Measurements from ENCODE around the gene JAK2.

The JAK2 gene

GRCh38 chr9:4969130-4969529, 15.9 kb upstream of the JAK2 start:
- TF ChIP-seq ZBTB7A (IDR thresholded peaks at IDR 0.05; ENCODE audit: low read depth) (no peak), TEAD4 (IDR thresholded peaks at IDR 0.05) (no peak), CREB1 (IDR thresholded peaks at IDR 0.05; ENCODE audit: low read depth) (no peak), YY1 (IDR thresholded peaks at IDR 0.05; ENCODE audit: low read depth) (no peak), MAX (IDR thresholded peaks at IDR 0.05) (no peak), FOXM1 (IDR thresholded peaks at IDR 0.05; ENCODE audit: borderline replicate concordance, low read depth) (no peak), TCF12 (IDR thresholded peaks at IDR 0.05; ENCODE audit: low read depth) (no peak), EP300 (IDR thresholded peaks at IDR 0.05; ENCODE audit: borderline replicate concordance) (no peak), REST (IDR thresholded peaks at IDR 0.05; ENCODE audit: low read depth) (no peak), RAD21 (IDR thresholded peaks at IDR 0.05; ENCODE audit: low read depth) (no peak), TAF1 (IDR thresholded peaks at IDR 0.05; ENCODE audit: low read depth) (no peak), NFIC (IDR thresholded peaks at IDR 0.05) (no peak), EGR1 (IDR thresholded peaks at IDR 0.05) (no peak), CEBPB (IDR thresholded peaks at IDR 0.05) (no peak)
- TF ChIP-seq, protein P1, sequence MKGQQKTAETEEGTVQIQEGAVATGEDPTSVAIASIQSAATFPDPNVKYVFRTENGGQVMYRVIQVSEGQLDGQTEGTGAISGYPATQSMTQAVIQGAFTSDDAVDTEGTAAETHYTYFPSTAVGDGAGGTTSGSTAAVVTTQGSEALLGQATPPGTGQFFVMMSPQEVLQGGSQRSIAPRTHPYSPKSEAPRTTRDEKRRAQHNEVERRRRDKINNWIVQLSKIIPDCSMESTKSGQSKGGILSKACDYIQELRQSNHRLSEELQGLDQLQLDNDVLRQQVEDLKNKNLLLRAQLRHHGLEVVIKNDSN (IDR thresholded peaks at IDR 0.05) = no peak

GRCh38 chr9:4970970-4971641, 14.0 kb upstream of the JAK2 start:
- TF ChIP-seq TAF1 (IDR thresholded peaks at IDR 0.05; ENCODE audit: low read depth) (no peak), EGR1 (IDR thresholded peaks at IDR 0.05) (no peak), CREB1 (IDR thresholded peaks at IDR 0.05; ENCODE audit: low read depth) (no peak), YY1 (IDR thresholded peaks at IDR 0.05; ENCODE audit: low read depth) (no peak)

DNA sequence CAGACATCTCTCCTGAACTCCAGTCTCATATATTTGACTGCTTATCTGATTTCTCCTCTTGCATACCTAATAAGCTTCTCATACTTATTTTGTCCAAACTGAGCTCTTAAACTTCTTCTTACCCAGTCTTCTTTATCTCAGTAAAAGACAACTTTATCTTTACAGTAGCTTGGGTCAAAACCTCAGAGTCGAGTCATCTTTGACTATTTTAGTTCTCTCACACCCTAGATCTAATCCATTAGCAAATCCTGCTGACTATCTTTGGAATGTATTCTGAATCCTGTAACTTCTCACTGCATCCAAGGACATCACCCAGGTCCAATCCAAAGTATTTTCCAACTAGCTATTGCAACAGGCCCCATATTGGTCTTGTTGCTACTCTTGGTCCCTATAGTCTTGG, 11.8 kb upstream of the JAK2 start:
- no peak for TF ChIP-seq MAX (IDR thresholded peaks at IDR 0.05)
- TF ChIP-seq CREB1 (IDR thresholded peaks at IDR 0.05; ENCODE audit: low read depth) = no peak
- no peak for TF ChIP-seq YY1 (IDR thresholded peaks at IDR 0.05; ENCODE audit: low read depth)
- no peak for TF ChIP-seq REST (IDR thresholded peaks at IDR 0.05; ENCODE audit: low read depth)
- no peak for TF ChIP-seq ZBTB7A (IDR thresholded peaks at IDR 0.05; ENCODE audit: low read depth)
- TF ChIP-seq TAF1 (IDR thresholded peaks at IDR 0.05; ENCODE audit: low read depth) = no peak
- TF ChIP-seq, protein P1 (IDR thresholded peaks at IDR 0.05) = no peak
- no peak for TF ChIP-seq EGR1 (IDR thresholded peaks at IDR 0.05)
- no peak for TF ChIP-seq NFIC (IDR thresholded peaks at IDR 0.05)
- TF ChIP-seq FOXM1 (IDR thresholded peaks at IDR 0.05; ENCODE audit: borderline replicate concordance, low read depth) = no peak
- TF ChIP-seq CEBPB (IDR thresholded peaks at IDR 0.05) = no peak
- TF ChIP-seq RAD21 (IDR thresholded peaks at IDR 0.05; ENCODE audit: low read depth) = no peak
- no peak for TF ChIP-seq TEAD4 (IDR thresholded peaks at IDR 0.05)
- TF ChIP-seq EP300 (IDR thresholded peaks at IDR 0.05; ENCODE audit: borderline replicate concordance) = no peak
- no peak for TF ChIP-seq TCF12 (IDR thresholded peaks at IDR 0.05; ENCODE audit: low read depth)

- TF ChIP-seq REST (IDR thresholded peaks at IDR 0.05; ENCODE audit: low read depth) = no peak
- TF ChIP-seq YY1 (IDR thresholded peaks at IDR 0.05; ENCODE audit: low read depth) = no peak
- TF ChIP-seq FOXM1 (IDR thresholded peaks at IDR 0.05; ENCODE audit: borderline replicate concordance, low read depth) = no peak
- no peak for TF ChIP-seq NFIC (IDR thresholded peaks at IDR 0.05)
- no peak for TF ChIP-seq EP300 (IDR thresholded peaks at IDR 0.05; ENCODE audit: borderline replicate concordance)
- TF ChIP-seq ZBTB7A (IDR thresholded peaks at IDR 0.05; ENCODE audit: low read depth) = no peak
- no peak for TF ChIP-seq CEBPB (IDR thresholded peaks at IDR 0.05)
- TF ChIP-seq CREB1 (IDR thresholded peaks at IDR 0.05; ENCODE audit: low read depth) = no peak
- no peak for TF ChIP-seq TAF1 (IDR thresholded peaks at IDR 0.05; ENCODE audit: low read depth)
- no peak for TF ChIP-seq RAD21 (IDR thresholded peaks at IDR 0.05; ENCODE audit: low read depth)
Measured at GRCh38 chr9:4973902-4974301, 11.2 kb upstream of the JAK2 start.

Data from Ishikawa (cell line).